NCI-H524 (cell line): ENCODE data around the gene VCL.
"Not testable (repeated sequence)": the region's sequence is repeated elsewhere in the genome, so short reads cannot be mapped to it uniquely, and the experiment has no call there.

Source experiments
- DNase-seq, 2 experiments: peaks; one replicate each; lab custom pipeline; 2025; lab: John Stamatoyannopoulos, UW

VCL gene

GRCh38 chr10:74040200-74041126, 42.5 kb downstream of the VCL start:
- DNase-seq, result no peak

- no peak for DNase-seq
These were observed 46.5 kb downstream of the VCL start for GRCh38 chr10:74044419-74044818.

DNA sequence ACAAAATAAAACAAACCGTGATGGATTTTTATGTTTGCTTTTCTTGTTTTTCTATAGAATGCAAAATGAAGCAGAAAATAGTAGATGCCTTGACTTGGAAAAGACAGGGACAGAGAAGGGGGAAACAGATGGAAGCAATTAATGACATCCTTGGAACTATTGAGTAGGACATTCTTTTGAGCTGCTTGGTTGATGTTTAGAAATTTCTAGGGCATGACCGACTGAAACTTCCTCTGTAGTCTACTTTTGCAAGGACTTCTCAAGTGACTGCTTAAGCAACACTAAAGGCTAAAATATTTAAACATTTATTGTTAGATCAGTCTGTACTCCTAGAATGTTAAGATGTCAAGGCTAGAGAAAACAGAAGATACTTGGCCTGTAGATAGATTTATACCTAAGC, 49.4 kb downstream of the VCL start:
- DNase-seq, result no peak

GRCh38 chr10:74047871-74048270, 50.0 kb downstream of the VCL start:
- no peak for DNase-seq

DNA sequence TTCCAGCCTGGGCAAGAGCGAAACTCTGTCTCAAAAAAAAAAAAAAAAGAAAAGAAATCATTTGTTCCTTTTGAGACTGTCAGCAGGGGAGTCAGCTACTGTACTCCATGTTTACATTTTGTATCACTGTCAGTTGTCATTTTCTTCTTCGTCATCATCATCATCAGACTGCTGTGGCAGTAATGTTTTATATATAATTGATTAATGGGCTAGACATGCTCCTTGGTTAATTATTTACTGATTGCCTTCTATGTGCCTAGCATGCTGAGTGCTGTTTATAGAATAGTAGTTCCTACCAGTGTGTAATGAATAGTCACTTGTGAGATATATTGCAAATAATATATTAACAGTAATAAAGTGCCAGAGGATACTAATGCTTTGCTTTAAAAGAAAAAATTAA, 50.5 kb downstream of the VCL start:
- no peak for DNase-seq

- no peak for DNase-seq
These were observed 52.0 kb downstream of the VCL start for GRCh38 chr10:74049955-74050354.

DNA sequence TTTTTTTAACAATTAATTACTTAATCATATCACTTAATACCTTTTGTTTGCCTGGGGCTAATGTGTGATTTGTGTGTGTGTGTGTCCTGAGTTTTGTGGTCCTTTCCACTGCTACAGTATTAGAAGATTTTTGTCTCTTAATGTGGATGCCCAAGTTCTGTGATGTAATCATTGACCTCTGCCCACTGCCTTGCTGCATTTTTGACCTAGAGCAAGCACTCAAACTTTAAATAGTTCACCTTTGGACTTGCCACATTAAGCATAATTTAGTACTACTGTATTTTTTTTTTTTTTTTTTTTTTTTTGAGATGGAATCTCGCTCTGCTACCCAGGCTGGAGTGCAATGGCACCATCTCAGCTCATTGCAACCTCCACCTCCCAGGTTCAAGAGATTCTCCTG, 52.7 kb downstream of the VCL start:
- no peak for DNase-seq

DNA sequence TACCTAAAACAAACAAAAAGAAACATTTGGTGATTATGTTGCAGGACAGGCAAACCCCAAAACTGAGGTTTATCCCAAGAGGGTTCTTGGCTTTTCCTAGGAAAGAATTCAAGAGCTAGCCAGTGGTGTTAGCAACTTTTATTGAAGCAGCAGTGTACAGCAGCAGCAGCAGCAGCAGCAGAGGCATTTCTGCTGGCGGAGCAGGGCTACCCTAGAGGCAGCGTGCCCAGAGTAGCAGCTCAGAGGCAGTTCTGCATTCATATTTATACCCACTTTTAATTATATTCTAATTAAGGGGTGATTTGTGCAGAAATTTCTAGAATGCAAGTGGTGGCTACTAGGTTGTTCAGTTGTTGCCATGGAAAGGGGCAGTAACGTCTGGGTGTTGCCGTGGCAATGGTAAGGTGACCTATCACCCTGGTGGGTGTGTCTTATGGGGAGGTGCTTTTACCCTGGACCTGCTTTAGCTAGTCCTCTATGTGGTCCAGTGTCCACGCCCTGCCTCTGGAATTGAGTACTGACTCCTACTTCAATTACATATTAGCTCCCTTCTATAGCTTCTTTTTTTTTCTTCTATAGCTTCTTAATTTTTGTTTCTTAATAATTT, 53.9 kb downstream of the VCL start:
- DNase-seq, result no peak

DNA sequence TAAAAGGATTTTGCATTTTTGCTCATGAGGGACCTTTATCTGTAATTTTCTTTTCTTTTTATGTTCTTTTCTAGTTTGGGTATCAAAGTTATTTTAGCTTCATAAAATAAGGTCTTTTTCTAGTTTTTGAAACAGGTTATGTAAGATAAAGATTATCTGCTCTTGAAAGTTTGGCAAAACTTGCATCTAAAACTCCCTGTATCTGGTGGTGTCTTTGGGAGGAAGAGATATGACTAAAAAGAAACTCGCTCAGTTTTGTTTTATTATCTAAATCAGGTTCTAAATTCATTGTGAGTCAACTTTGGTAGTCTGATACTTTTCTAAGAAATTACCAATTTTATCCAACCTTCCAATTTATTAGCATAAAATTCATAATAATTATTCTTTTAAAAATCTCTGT, 55.1 kb downstream of the VCL start:
- DNase-seq, result no peak

GRCh38 chr10:74055383-74056049, 57.6 kb downstream of the VCL start:
- no peak for DNase-seq

- no peak for DNase-seq
These were observed 58.3 kb downstream of the VCL start for GRCh38 chr10:74056050-74056818.

- DNase-seq, result no peak
These were observed 60.2 kb downstream of the VCL start for GRCh38 chr10:74058071-74058470.

GRCh38 chr10:74058658-74059057, 60.7 kb downstream of the VCL start:
- DNase-seq, result peak in 1 of 2 experiments; percentile 11

DNA sequence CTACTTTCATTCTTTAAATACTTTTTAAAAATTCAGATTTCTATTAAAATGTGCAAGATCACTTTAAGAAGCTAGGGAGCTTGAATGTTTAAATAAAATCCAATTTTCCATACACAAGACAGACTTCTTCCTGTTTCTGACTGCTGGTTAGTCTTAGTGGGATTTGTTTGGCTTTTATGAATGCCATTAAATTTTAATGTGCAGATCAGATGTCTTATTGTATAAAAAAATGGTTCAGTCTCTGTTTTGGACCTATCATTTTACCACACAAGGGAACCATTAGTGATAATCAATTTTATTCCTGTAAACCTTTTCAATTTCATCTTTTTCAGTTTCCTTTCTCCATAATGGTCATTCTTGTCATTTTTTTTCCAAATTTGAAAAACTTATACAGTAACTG, 63.2 kb downstream of the VCL start:
- DNase-seq, result no peak

DNA sequence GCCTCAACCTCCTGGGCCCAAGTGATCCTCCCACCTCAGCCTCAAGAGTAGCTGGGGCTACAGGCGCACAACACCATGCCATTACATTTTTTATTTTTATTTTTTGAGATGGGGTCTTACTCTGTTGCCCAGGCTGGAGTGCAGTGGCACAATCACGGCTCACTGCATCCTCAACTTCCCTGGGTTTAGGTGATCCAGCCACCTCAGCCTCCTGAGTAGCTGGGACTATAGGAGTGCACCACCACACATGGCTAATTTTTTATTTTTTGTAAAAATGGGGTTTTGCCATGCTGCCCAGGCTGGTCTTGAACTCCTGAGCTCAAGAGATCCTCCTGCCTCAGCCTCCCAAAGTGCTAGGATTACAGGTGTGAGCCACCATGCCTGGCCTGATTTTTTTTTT, 64.1 kb downstream of the VCL start:
- DNase-seq, result not testable (repeated sequence)

DNA sequence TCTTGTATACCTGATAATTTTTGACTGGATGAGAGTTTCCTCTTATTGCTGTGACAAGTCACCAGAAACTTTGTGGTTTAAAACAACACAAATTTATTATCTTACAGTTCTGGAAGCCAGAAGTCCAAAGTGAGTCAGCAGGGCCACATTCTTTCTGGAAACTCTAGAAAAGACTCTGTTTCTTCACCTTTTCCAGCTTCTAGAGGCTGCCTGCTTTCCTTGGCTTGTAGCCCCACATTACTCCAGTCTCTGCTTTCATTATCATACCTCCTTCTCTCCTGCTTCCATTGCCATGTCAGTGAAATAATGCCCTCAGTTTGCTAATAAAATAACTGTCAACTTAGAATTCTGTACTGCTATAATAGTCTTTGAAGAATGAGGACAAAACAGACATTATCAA, 65.3 kb downstream of the VCL start:
- DNase-seq, result no peak

DNA sequence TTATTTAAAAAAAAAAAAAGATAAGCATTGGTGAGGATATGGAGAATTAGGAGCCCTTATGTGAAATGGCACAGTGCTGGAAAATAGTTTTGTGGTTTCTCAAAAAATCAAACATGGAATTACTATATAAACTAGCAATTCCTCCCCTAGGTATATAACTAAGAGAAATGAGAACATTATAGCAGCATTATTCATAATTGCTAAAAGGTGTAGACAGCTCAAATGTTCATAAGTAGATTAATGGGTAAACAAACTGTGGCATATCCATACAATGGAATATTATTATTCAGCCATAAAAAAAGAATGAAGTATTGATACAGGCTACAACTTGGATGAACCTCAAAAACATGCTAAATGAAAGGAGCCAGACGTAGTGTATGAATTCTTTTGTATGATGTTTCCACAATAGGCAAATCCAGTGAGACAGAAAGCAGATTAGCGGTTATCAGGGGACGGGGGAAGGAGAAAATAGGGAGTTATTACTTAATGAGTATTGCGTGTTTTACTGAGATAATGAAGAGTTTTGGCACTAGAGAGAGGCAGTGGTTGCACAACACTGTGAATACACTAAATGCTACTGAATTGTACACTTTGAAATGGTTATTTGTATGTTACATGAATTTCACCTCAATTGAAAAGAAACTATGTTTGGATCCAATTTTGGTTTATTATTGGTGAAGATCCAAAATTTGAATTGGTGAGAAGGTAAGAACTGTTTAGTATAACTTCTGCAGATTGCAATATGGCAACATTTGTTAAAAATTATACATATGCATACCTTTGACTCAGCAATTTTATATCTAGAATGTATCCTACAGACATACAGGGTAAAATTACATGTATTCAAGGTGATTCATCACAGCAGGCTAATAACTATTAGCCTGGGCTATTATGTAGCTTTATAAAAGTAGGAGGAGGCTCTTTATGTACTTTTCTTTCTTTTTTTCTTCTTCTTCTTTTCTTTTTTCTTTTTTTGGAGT, 69.7 kb downstream of the VCL start:
- DNase-seq, result no peak

DNA sequence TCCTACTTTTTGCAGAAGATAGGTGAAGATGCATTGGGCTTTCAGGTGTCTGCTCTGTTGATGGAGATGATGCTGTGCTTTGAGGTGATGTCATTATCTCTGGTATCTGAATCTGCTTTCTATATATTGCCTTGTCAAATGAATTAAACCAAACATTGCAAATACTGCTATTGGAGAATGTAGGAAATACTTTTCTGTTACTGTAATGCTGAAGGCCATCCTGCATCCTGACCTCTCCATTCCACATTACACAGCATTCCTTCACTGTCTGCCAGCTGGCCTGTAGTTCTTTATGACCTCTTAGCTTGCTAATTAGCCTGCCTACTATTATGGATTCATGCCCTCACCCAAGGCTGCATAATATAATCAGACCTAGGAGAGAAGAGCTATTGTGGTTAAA, 73.2 kb downstream of the VCL start:
- no peak for DNase-seq

GRCh38 chr10:74072503-74072902, 74.6 kb downstream of the VCL start:
- DNase-seq, result no peak

GRCh38 chr10:74075906-74076305, 78.0 kb downstream of the VCL start:
- no peak for DNase-seq

GRCh38 chr10:74076961-74077360, 79.0 kb downstream of the VCL start:
- DNase-seq, result no peak
